Motor neuron (in vitro differentiated cells): Measurements from ENCODE around the gene FNDC3B. TPM values are rescaled to one million over a fixed set of nuclear protein-coding genes. Genes with fewer than 3 reads are reported as not detected.

ENCODE experiments used
- ATAC-seq, 8 experiments: fragments of 200-7000 bp; cut with Tn5 transposase; replicated peaks in 6 of 8; 2 replicates each; pipeline ENCODE4 v1.8.0; 2021; ENCODE audit warnings: mild to moderate bottlenecking in 8 of 8, moderate library complexity in 8 of 8
- H3K27ac ChIP-seq, 2 donors: fragments of 250-450 bp; sonication (Bioruptor Pico); 2 replicates each; pipeline ENCODE4 v1.9.0; 2021; ENCODE audit warnings: antibody characterized with exemption in 2 of 2, mild to moderate bottlenecking in 2 of 2, moderate library complexity in 1 of 2
- H3K4me1 ChIP-seq, 2 donors: fragments of 250-450 bp; sonication (Bioruptor Pico); replicated peaks in 1 of 2; 2 replicates each; pipeline ENCODE4 v1.6.1; 2021; ENCODE audit warnings: antibody characterized with exemption in 2 of 2, mild to moderate bottlenecking in 2 of 2, moderate library complexity in 1 of 2
- H3K4me3 ChIP-seq, 5 donors: fragments of 250-450 bp; sonication (Bioruptor Pico); 2 replicates each; pipeline ENCODE4 v1.9.0; 2021; ENCODE audit warnings: antibody characterized with exemption in 5 of 5, mild to moderate bottlenecking in 5 of 5, moderate library complexity in 4 of 5
- WGBS, 10 experiments: fragments of 450-650 bp; shearing (Covaris generic); methylation state at CpG; one replicate each; pipeline ENCODE4 v1.0.0; 2022; 5-methylcytosine and 5-hydroxymethylcytosine counted together
- in situ Hi-C, 9 experiments: fragments of 400-800 bp; cut with MboI; loops; one replicate each; pipeline ENCODE4 v1.15.0; 2021; ENCODE audit warnings: low sequenced_read_pairs in 9 of 9, low pct_unique_long_range_greater_than_20kb in 2 of 9; ENCODE audit not compliant: unreplicated experiment in 9 of 9
- total RNA-seq, 8 experiments: library from RNA; unstranded; fragments of 300-600 nt; gene quantifications; 2 replicates each; pipeline versions ENCODE4 v1.2.3 to v1.2.4, GENCODE V29; 2022

The FNDC3B gene
- total RNA-seq, 8 experiments from 2014 or later, result 12.4 to 77.0 (median 36.6) TPM

DNA sequence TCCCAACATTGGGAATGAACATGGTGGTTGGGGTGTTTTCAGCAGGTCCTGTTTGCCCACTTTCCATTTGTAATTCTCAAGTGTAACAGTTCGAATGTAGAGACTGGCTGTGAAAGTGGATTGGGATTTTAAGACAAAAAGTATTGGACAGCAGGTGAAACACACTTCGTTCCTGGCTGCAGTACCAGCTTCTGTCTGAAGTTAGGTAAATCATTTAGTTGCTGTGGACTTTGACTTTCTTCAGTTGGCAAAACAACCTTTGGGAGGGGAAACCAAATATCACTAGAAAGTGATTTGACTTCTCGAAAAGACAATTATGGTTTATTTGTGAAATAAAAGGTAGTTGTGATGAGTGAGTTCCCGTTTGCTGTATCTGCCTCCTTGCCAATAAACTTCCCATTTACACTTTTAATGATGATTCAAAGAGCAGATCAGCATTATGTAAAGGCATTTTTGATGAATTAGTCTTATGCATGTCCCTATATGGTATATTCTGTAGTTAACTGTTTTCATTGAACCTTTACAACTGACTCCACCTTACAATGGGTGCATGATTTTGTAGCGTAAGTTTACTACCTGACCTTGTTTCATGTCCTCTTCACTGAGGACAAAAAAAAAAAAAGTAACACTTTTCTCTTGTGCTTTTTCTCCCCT lies 34.0 kb downstream of the FNDC3B start:
- in situ Hi-C loops, result no loop called here
- Histone ChIP-seq H3K4me1 (peaks cover 23 to 28% of the 10 kb centered on the region in 2 donors), H3K27ac (no peak overlapping the region), H3K4me3 (no peak overlapping the region)
- WGBS, 10 experiments, result 77 to 100% (median 93%) methylated on average over 1 to 5 of the region's 5 CpGs
- no peak for ATAC-seq

- Histone ChIP-seq H3K4me1 (peaks cover 23 to 28% of the 10 kb centered on the region in 2 donors), H3K4me3 (no peak overlapping the region), H3K27ac (no peak overlapping the region)
- 80 to 100% (median 100%) methylated on average over 1 to 2 of the region's 2 CpGs; no CpG with 5 or more reads in 1 of the 10 experiments for WGBS, 10 experiments
- in situ Hi-C loops, result no loop called here
- ATAC-seq, result no peak
Observed at GRCh38 chr3:172074032-172074431, 34.7 kb downstream of the FNDC3B start.

- in situ Hi-C loops, result no loop called here
- H3K27ac ChIP-seq, result no peak overlapping the region
- ATAC-seq, result peak in 1 of 8 experiments; percentile 46
- 0 to 100% (median 46%) methylated on average over 1 to 4 of the region's 4 CpGs for WGBS, 10 experiments
- H3K4me3 ChIP-seq, result no peak overlapping the region
- peaks cover 23 to 28% of the 10 kb centered on the region in 2 donors for H3K4me1 ChIP-seq
Observed at GRCh38 chr3:172074586-172074985, 35.2 kb downstream of the FNDC3B start.

GRCh38 chr3:172076212-172076611 lies 36.8 kb downstream of the FNDC3B start:
- in situ Hi-C loops, result no loop called here
- H3K4me3 ChIP-seq, result no peak overlapping the region
- ATAC-seq, result peak in 3 of 8 experiments; percentile 38 to 81 (median 78)
- WGBS, 10 experiments, result 22 to 100% (median 100%) methylated on average over 1 to 2 of the region's 2 CpGs; no CpG with 5 or more reads in 3 of the 10 experiments
- peaks cover 23 to 28% of the 10 kb centered on the region in 2 donors for H3K4me1 ChIP-seq
- H3K27ac ChIP-seq, result no peak overlapping the region

DNA sequence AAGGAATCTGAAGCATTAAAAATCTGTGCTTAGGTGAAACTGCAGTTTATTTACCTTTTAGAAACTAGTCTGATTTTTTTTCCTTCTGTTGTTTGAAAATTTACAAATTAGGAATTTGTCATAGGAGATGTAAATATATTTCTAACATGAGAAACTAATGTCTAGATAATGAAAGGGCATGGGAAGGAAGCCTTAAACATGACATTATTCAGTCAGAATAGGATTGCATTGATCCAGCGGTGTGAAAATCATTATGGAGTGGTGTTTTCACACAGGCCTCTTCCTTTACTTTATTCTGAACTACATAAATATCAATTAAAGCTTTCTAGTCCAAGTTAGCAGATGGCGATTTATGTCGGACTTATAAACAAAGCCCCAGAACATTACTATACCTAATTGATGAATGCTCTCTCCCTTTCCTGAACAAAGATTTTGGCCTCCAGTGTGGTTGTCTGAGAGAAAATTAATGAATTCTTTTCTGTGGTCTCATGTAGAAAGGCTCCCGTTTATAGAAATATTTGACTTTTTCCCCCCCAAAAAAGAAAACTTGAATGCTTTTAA lies 37.9 kb downstream of the FNDC3B start:
- in situ Hi-C loops, result no loop called here
- ATAC-seq, result peak in 1 of 8 experiments; percentile 44
- Histone ChIP-seq H3K4me3 (no peak overlapping the region), H3K27ac (no peak overlapping the region), H3K4me1 (peaks cover 23 to 30% of the 10 kb centered on the region in 2 donors)
- WGBS, 10 experiments, result 0 to 95% (median 43%) methylated on average over 2 to 4 of the region's 4 CpGs

- Histone ChIP-seq H3K27ac (no peak overlapping the region), H3K4me1 (peaks cover 23 to 31% of the 10 kb centered on the region in 2 donors), H3K4me3 (no peak overlapping the region)
- in situ Hi-C loops, result no loop called here
- no peak for ATAC-seq
- WGBS, 10 experiments, result 73 to 86% (median 82%) methylated on average over 2 to 4 of the region's 4 CpGs; no CpG with 5 or more reads in 2 of the 10 experiments
Observed at GRCh38 chr3:172078244-172078643, 38.9 kb downstream of the FNDC3B start.

DNA sequence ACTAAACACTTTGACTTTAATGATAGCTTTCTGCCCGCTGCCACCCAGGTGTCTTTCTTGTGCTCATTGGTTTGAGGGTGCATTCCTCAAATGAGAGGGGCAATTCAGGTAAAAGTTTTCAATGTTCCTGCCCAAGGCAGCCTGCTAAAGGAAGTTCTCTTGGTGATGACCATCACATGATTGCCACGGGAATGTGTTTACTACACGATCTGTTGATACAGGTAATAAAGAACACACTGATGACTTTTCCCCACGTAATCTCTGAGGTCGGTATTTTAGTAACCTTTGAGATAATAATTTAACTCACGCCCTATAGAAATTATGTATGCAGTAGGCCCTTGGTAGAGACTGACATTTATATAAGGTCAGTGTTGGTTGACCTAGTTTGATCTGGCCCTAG lies 39.3 kb downstream of the FNDC3B start:
- WGBS, 10 experiments, result 98 to 100% (median 100%) methylated on average over 1 to 6 of the region's 6 CpGs; no CpG with 5 or more reads in 3 of the 10 experiments
- Histone ChIP-seq H3K4me1 (peaks cover 23 to 31% of the 10 kb centered on the region in 2 donors), H3K27ac (no peak overlapping the region), H3K4me3 (no peak overlapping the region)
- in situ Hi-C loops, result no loop called here
- no peak for ATAC-seq

DNA sequence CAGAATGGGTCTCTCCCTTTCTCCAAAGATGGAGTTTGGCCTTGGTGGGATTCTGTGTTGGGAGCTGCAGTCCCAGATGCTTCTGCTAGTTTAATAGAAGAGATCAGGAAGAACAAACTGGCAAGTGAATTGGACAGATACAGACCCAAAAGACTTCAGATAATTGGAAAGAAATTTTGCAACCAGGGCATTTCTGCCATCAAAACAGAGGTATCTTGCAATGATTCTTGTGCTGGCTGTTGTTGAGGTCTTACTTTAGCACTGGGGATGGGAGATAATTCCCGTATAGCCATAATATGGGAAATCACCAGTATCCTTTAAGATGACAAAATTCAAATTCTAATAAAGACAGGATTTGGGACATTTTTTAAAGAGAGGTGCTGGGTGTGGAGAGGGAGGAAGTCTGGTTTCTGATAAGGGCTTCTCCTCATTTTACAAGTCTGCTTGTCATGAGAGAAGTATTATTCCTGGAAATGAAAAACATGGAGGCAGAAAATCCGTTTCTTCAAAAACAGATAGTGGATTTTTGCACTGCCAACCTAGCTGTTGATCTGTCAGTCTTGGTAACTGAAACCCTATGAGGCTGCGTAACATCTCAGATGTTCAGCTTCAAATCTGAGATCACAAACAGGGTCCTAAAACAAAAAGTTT lies 40.1 kb downstream of the FNDC3B start:
- no peak for ATAC-seq
- in situ Hi-C loops, result no loop called here
- Histone ChIP-seq H3K4me3 (no peak overlapping the region), H3K4me1 (peaks cover 23 to 24% of the 10 kb centered on the region in 2 donors), H3K27ac (no peak overlapping the region)
- 71 to 100% (median 93%) methylated on average over 2 to 3 of the region's 3 CpGs; no CpG with 5 or more reads in 1 of the 10 experiments for WGBS, 10 experiments

DNA sequence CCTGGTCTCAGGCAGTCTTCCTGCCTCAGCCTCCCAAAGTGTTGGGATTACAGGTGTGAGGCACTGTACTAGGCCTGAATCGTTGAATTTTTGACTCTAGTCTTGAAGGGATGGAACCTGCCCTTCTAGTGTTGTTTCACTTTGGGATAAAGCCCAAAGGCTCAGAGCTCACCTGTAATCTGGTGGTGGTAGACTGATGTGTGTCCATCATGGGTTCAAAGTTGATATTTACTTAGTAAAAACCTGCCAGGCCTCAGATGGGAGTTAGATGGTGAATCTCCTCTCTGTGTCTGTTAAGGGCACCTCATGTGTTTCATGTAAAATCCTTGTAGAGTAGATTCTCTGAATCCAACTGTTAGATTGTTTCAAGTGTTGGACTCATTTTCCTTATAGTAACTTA lies 41.1 kb downstream of the FNDC3B start:
- Histone ChIP-seq H3K4me1 (peaks cover 15 to 20% of the 10 kb centered on the region in 2 donors), H3K27ac (no peak overlapping the region), H3K4me3 (no peak overlapping the region)
- no peak for ATAC-seq
- in situ Hi-C loops, result no loop called here
- 100% methylated on average over 1 of the region's 1 CpG; no CpG with 5 or more reads in 9 of the 10 experiments for WGBS, 10 experiments

DNA sequence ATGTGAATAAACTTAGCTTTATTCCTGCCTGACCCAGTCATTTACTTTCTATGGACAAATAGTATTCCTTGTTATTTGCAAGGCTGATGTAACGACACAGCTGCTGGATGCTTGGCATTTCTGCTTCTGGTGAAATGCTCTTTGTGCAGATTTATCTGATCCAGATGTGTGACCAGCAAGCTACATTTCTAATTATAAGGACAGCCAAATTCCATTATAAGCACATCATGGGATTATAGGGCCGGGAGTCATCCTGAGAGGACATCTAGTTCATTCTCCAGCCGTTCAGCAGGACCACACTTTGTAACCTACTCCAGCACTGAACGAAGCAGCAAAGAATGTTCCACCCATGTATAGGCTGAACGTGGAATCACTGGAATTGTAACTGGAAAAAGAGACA lies 42.9 kb downstream of the FNDC3B start:
- in situ Hi-C loops, result no loop called here
- Histone ChIP-seq H3K4me1 (peaks cover 3% of the 10 kb centered on the region in 2 donors), H3K27ac (no peak overlapping the region), H3K4me3 (no peak overlapping the region)
- WGBS, 10 experiments, result 0 to 97% (median 86%) methylated on average over 1 to 5 of the region's 5 CpGs; no CpG with 5 or more reads in 1 of the 10 experiments
- peak in 4 of 8 experiments; percentile 32 to 89 (median 82) for ATAC-seq

- WGBS, 10 experiments, result 67 to 100% (median 97%) methylated on average over 1 to 5 of the region's 5 CpGs; no CpG with 5 or more reads in 1 of the 10 experiments
- in situ Hi-C loops, result no loop called here
- no peak overlapping the region for H3K4me3 ChIP-seq
- H3K4me1 ChIP-seq, result peaks cover 0 to 3% of the 10 kb centered on the region in 2 donors
- no peak for ATAC-seq
- H3K27ac ChIP-seq, result no peak overlapping the region
Observed at GRCh38 chr3:172082820-172083513, 43.6 kb downstream of the FNDC3B start.

- 60 to 100% (median 93%) methylated on average over 1 to 7 of the region's 8 CpGs; no CpG with 5 or more reads in 2 of the 10 experiments for WGBS, 10 experiments
- Histone ChIP-seq H3K4me1 (peaks cover 0 to 3% of the 10 kb centered on the region in 2 donors), H3K4me3 (no peak overlapping the region), H3K27ac (no peak overlapping the region)
- ATAC-seq, result no peak
- in situ Hi-C loops, result no loop called here
Observed at GRCh38 chr3:172083995-172084409, 44.6 kb downstream of the FNDC3B start.
